Glomerular endothelial cell (primary cell): ENCODE data around the gene UTS2B. TPM values are rescaled to one million over a fixed set of nuclear protein-coding genes. Genes with fewer than 3 reads are reported as not detected.
"Not testable (repeated sequence)": the region's sequence is repeated elsewhere in the genome, so short reads cannot be mapped to it uniquely, and the experiment has no call there.

ENCODE experiments used
- DNase-seq: peaks from one replicate; pipeline ENCODE4 v3.0.0-alpha.2; 2011; ENCODE audit warnings: low read depth, low spot score; ENCODE audit errors: extremely low read depth
- total RNA-seq: library from RNA; depleted of rRNA; stranded (reverse); fragments of >200 nt; gene quantifications from 2 replicates; pipeline ENCODE4 v1.2.3, GENCODE V29; 2015

Gene UTS2B
- total RNA-seq, 1 donor from 2014 or later: 0.29 TPM

DNA sequence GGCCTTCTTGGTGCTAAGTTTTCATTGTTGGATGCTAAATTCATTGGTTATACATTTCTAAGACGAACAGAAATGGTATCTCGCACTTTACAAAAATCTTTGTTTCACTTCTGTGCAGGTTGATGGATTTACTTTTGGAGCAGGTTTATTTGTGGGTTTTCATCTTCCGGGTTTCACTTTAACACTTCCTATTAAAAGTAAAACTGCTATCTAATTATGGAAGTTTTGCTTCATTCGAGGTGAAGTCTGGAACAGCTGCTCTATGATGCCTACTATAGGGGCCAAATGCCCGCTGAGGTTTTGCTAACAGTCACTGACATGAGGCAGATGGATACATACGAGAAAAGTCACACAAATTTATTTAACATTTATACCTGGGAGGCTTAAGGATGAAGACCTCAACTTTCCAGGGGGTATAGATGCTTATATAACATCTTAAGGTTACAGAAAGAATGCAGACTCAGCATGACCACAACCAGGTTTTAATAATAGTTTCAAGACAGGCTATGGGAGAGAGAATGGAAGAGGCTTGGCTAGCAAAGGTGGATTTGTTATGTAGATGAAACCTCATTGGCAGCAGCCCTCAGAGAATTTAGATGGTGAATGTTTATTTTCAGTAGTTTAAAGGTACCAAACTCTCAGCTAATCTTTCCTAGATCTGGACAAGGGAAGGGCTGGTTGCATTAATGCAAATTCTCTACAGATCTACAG, 77.1 kb downstream of the UTS2B start:
- DNase-seq: no peak

DNA sequence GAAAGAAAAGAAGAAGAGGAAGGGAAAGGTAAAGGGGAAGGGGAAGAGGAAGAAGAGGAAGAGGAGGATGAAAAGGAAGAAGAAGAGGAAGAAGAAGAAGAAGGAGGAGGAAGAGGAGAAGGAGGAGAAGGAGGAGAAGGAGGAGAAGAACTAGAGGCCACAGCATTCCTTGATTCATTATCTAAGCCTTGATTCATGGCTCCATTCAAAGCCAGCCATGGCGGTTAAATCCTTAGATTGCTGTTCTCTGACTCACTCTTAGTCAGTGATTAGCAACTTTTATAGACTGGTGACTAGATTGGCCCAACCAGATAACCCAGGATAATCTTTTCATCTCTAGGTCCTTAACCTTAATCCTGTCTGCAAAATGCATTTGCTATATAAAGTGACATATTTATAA, 83.7 kb downstream of the UTS2B start:
- no peak for DNase-seq

DNA sequence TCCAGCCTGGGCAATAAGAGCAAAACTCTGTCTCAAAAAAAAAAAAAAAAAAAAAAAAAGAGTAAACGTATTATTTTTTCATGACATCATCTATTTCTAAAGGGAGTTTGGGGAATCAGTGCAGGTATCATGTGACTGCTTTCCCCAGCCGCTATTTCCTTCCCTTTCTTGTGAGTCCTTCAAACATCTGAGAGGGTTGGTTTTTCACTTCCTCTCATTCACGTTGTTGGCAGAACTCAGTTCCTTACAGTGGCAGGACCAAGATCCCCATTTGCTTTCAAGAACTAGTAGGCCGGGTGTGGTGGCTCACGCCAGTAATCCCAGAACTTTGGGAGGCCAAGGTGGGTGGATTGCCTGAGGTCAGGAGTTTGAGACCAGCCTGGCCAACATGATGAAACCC, 84.3 kb downstream of the UTS2B start:
- DNase-seq: not testable (repeated sequence)

DNA sequence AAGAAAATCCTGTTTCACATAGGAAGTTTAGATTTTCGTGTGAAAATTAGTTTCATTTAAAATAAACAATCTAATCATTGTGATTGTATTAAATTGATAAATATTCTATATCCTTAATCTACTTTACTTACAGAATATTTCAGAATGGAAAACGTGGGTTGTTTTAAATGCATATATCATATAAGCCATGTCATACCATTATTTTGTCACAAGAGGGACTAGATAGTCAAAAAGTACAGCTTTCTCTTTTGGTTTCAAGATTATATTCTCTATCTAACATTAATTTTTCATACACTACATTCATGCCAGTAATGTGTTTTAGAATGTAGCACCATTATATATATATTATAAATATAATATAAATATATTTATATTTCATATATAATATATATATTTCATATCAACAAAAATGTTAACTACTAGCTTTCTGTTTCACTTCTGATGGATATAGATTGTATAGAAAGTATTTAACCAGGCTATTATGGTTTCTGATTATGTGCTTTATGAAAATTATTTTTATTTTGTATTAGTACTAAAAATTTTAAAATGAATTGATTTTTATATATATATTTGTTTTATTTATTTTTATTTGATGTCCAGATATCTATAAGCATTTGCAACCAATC, 86.0 kb downstream of the UTS2B start:
- DNase-seq: no peak

- no peak for DNase-seq
Observed at GRCh38 chr3:191240486-191240885, 89.8 kb downstream of the UTS2B start.

GRCh38 chr3:191239407-191240031, 90.8 kb downstream of the UTS2B start:
- peak; percentile 70 for DNase-seq

- DNase-seq: no peak
Observed at GRCh38 chr3:191238321-191238817, 92.0 kb downstream of the UTS2B start.

- DNase-seq: no peak
Observed at GRCh38 chr3:191237047-191237882, 93.1 kb downstream of the UTS2B start.

- DNase-seq: no peak
Observed at GRCh38 chr3:191236646-191237045, 93.7 kb downstream of the UTS2B start.

GRCh38 chr3:191235331-191236314, 94.7 kb downstream of the UTS2B start:
- DNase-seq: no peak

- no peak for DNase-seq
Observed at GRCh38 chr3:191234216-191234615, 96.1 kb downstream of the UTS2B start.

DNA sequence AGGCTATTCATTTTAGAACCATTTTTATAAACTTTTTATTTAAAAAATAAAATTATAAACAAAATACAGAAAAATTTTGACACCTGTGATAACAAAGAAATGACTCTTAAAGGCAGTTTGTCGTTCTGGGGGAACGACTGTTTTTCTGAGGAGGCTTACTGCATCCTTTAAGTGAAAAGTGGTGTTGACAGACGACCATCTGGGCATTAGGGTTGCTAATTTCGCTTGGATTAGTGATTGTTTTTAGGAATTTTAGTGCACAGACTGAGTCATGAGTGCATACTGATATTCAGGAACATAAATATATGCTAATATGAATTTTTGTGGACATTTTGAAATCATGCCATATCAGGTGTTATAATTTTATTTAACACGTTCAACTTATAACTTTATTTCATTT, 102.8 kb downstream of the UTS2B start:
- DNase-seq: no peak

DNA sequence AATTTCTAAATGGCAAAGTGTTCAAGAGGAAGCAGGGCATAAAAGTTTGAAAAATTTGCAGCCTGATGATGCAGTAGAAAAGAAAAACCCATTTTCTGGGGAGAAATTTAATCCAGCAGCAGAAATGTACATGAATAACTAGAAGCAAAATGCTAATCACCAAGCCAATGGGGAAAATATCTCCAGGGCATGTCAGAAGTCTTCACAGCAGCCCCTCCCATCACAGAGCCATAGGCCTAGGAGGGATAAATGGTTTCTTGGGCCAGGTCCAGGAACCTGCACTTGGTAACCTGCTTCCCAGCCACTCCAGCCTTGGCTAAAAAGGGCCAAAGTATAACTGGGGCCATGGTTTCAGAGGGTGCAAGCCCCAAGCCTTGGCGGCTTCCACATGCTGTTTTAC, 108.7 kb downstream of the UTS2B start:
- no peak for DNase-seq

GRCh38 chr3:191220908-191221307, 109.4 kb downstream of the UTS2B start:
- no peak for DNase-seq

- no peak for DNase-seq
Observed at GRCh38 chr3:191217301-191217700, 113.0 kb downstream of the UTS2B start.

Other genes with a start within 250 kb of the UTS2B start
- gene OSTN, start 131.3 kb downstream of the UTS2B start, total RNA-seq: not detected in 2 replicates
- gene CCDC50, start 1.1 kb downstream of the UTS2B start, total RNA-seq: 133 and 144 TPM in 2 replicates
- gene PYDC2, start 130.6 kb upstream of the UTS2B start, total RNA-seq: not detected in 2 replicates